HG02623 (cell line): ENCODE measurements around the gene PRDM10.
"Not testable (repeated sequence)": the region's sequence is repeated elsewhere in the genome, so short reads cannot be mapped to it uniquely, and the experiment has no call there.

ENCODE experiments used
- ATAC-seq: cut with Tn5 transposase; IDR thresholded peaks from one replicate; pipeline ENCODE4 v1.9.1; 2021; ENCODE audit warnings: moderate library complexity; ENCODE audit not compliant: unreplicated experiment

The PRDM10 gene, protein sequence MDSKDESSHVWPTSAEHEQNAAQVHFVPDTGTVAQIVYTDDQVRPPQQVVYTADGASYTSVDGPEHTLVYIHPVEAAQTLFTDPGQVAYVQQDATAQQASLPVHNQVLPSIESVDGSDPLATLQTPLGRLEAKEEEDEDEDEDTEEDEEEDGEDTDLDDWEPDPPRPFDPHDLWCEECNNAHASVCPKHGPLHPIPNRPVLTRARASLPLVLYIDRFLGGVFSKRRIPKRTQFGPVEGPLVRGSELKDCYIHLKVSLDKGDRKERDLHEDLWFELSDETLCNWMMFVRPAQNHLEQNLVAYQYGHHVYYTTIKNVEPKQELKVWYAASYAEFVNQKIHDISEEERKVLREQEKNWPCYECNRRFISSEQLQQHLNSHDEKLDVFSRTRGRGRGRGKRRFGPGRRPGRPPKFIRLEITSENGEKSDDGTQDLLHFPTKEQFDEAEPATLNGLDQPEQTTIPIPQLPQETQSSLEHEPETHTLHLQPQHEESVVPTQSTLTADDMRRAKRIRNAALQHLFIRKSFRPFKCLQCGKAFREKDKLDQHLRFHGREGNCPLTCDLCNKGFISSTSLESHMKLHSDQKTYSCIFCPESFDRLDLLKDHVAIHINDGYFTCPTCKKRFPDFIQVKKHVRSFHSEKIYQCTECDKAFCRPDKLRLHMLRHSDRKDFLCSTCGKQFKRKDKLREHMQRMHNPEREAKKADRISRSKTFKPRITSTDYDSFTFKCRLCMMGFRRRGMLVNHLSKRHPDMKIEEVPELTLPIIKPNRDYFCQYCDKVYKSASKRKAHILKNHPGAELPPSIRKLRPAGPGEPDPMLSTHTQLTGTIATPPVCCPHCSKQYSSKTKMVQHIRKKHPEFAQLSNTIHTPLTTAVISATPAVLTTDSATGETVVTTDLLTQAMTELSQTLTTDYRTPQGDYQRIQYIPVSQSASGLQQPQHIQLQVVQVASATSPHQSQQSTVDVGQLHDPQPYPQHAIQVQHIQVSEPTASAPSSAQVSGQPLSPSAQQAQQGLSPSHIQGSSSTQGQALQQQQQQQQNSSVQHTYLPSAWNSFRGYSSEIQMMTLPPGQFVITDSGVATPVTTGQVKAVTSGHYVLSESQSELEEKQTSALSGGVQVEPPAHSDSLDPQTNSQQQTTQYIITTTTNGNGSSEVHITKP

DNA sequence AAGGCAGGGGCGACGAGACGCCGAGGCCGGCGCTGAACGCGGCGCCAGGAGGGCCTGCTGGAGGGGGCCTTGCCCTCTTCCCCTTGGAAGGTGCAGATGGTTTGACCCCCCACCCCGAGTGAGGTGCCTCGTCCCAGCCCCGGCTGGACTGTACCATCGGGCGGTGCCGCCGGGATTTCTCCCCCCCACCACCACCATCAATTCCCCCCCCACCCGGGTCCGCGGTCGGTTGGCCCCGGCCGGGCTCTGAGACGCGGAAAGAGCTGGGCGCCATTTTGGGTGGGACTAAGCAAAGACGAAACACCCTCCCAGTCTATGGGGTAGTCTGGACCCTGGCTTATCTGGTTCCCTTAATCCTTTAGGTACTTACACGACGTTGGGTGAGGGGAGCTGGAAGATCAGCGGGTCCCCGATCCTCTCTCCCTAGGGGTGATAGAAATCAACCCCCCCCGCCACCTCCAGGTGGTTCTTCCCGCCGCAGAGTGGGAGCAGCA is at the start of gene PRDM10:
PRDM10 (minus strand) TSS at position 484 of the 494 bp plus-strand sequence. CDS start 41,871 bp downstream, outside the sequence.
- ATAC-seq, result peak; percentile 30

DNA sequence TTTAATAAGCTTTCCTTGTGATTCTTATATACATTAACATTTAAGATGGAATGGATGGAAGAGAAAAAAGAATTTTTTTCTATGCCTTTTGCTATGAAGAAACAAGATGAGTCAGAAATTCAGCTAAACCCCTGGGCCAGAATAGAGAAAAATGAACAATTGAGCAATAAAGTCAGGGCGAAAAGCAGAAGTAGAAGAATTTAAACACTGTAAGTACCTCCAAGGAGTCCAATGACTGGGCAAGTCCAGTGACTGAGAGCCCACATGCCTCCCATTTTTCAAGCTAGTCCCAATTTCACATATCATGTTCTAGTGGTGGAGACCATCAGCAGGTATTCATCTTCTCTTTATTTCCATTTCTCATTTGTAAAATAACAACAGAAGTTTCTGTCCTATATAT is 48.4 kb upstream of the PRDM10 start:
- ATAC-seq, result no peak

DNA sequence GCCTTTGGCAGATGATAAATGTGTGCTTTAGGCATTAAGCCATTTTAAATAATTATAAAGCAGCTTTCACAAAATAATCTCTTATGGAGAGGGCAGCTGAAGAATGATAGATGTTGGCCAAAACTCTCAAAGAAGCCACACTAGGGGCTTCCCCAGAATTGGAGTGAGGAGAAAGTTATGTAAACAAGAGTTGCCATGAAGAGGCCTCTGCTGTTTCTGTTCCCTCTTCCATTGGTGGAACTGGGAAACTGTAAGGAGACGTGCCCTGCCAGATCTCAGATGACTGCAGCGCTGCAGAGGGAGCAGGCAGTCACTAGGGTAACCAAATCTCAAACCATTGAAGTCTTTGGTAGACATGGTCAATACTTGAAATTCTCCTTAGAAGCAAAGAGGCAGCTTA is 47.6 kb upstream of the PRDM10 start:
- ATAC-seq, result no peak

DNA sequence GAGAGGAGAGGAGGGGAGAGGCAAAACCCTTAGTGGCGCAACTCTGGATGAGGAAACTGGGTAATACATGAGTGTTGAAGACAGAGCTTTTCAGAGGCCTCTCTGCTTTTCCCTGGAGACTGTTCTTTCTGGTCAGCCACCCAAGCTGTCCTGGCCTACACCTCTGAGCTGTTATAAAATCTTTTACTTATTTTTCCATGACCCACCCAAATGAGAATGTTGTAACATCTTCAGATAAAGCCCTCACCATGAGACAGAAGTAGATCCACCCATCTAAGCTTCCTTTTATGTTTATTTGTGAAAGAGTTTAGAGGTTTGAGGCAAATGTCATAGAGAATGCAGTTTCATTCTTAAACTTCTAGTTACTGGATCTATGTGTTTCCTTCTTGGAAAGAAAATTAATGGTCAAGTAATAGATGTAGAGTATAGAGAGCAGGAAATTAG is 46.7 kb upstream of the PRDM10 start:
- ATAC-seq, result no peak

DNA sequence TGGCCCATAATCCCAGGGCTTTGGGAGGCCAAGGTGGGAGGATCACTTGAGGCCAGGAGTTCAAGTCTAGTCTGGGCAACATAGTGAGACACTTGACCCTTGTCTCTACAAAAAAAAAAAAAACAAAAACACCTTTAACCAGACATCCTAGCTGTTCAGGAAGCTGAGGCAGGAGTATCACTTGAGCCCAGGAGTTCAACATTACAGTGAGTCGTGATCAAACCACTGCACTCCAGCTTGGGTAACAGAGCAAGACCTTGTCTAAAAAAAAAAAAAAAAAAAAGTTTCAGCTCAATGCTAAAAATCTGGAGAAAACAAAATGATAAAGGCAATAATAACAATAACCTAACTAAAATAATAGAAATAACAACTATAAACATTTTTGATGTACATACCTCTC is 44.5 kb upstream of the PRDM10 start:
- no peak for ATAC-seq

DNA sequence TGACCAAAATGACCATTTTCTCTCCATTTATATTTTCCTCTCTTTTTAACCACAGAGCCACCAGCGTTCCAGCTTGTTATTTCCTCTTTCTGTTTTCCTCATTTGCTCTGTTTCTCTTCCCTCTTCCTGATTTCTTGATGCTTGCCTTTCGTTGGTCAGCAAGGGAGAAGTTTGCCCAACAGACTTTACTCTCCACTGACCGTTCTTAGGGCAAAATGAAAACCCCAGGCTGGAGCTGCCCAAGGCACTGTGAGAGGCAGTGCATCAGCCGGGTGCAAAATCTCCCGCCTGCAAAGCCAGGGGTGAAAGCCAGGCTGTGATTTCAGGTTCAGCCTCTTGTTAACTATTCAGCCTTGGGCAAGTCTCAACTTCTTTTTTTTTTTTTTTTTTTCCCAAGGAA is 40.9 kb upstream of the PRDM10 start:
- ATAC-seq, result no peak

DNA sequence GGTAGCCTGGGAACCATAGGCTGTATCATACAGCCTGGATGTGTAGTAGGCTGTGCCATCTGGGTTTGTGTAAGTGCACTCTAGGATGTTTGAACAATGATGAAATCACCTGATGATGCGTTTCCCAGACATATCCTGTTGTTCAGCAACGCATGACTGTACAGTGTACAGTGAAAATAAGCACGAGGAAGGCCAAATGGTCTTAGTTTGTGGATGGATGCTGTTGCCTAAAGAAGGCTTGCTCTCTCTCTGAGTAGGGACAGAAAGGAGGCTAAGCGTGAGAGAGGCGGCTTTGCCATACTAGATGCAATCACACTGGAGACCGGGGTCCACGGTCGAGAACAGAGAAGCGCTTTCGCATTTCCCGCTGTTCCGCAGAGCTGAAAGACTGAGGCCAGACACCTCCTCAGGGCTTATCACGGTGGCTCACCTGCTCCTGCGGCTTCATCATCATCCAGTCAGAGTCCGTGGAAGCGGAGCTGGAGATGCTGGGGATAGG is 39.5 kb upstream of the PRDM10 start:
- ATAC-seq, result no peak

DNA sequence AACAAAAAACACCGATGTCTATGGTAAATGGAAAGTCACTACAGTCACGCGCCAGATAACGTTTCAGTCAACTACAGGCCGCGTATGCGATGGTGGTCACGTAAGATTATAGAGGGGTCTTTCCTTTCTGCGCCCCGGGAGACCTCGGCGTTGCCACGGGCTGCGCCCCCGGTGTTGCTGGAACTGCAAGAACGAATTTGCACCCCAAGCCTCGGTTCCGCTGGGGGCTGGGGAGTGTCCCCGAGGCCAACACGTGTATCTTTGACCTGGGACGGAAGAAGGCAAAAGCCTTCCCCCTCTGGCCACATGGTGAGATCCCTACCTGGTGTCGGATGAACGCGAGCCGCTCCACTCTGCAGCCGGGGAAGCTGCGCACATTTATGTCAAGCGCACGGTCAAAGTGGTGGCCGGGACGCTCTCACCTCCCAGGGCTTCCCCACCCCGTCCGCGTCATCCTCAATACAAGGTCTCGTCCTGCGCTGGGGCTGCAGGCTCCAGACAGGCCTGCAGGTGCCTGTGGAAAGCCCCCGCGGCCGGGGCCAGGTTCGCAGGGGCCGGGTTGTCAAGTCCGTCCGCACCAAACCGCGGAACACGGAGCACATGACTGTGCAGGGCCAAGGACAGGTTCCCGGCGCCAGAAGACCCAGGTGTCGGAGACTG is 37.8 kb upstream of the PRDM10 start:
- ATAC-seq, result no peak

DNA sequence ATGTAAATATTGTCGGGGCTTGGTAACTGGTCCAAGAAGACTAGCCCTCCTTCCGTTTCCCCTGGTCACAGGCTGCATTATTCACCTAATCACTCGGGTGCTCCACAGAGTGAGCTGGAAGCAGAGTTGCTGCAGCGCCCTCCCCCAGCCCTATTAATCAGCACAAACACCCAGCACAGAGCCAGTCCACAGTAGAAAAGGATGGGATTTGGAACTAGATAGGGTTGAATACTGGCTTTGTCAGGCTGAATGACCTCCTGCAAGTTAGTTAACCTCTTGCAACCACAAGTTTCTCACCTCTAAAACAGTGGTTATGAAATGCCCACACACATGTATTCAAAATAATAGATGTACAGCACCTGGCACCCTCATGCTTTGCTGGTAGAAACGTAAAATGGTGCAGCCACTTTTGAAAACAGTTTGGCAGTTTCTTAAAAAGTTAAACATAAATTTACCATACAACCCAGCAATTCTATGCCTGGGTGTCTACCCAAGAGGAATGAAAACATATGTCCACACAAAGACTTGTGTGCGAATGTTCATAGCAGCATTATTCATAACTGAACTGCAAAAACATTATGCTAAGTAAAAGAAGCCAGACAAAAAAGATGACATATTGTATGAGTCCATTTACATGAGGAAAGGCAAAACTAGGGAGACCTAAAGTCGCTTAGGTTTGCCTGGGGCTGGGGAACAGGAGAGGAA is 35.4 kb upstream of the PRDM10 start:
- no peak for ATAC-seq

DNA sequence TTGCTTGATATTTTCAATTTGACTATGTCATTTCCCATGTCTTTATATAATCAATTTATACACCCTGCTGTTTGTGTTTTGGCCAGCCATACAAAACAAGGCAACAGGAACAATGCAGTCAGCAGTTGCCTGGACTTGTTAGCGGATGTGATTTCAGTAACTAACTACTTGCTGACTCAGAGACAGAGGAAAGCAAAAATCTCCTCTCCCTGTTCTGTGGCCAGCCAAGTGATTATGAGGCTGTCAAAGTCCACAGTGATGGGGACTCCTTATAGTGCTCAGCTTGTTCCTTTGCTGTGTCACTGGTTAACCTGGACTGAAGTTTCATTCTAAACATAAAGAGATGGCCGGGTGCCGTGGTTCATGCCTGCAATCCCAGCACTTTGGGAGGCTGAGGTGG is 34.4 kb upstream of the PRDM10 start:
- no peak for ATAC-seq

DNA sequence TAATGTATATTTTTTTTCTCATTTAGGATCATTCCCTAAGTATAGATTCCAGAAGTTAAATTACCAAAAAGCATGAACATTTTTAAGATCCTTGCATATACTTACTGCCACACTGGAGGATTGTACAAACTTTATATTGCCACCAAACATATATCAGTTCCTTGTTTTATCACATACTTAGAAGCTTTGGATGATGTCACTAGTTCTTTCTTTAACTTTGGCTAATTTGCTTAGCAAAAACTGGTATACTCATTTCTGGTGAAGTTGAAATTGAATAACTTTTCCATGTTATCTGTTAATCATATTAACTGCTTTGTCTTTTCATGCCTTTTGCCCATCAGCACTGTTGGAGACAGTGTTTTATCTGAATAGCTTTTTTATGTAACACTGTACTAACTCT is 31.6 kb upstream of the PRDM10 start:
- no peak for ATAC-seq

DNA sequence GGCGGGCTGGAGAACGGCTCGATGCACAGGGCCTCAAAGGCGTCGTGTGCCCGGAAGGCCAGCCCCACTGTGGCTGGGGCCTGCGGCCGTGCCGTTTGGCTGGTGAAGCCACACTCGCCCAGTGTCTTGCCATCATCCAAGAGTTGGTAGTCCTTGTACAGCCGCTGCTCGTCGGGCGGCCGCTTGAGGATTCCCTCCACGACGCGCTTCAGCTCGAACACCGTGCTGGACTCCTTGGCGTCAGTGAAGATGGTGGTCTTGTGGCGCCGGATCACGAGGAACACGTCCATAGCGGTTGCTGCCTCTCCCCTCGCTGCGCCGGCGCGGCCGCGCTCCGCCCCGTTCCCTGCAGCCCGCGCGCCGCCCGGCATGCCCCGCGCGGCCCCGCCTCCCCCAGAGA is 30.3 kb upstream of the PRDM10 start:
- ATAC-seq, result no peak

DNA sequence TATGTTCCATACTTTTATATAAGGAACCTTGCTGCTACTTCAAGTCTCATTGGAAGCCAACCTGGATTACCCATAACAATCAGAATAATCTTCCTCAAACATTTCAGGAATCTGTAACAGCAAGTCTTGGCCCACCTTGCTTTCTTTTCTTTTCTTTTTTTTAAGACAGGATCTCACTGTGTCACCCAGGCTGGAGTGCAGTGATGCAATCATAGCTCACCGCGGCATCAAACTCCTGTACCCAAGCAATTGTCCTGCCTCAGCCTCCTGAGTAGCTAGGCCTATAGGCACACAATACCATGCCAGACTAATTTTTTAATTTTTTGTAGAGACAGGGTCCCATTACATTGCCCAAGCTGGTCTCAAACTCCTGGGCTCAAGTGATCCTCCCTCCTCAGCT is 29.3 kb upstream of the PRDM10 start:
- no peak for ATAC-seq

DNA sequence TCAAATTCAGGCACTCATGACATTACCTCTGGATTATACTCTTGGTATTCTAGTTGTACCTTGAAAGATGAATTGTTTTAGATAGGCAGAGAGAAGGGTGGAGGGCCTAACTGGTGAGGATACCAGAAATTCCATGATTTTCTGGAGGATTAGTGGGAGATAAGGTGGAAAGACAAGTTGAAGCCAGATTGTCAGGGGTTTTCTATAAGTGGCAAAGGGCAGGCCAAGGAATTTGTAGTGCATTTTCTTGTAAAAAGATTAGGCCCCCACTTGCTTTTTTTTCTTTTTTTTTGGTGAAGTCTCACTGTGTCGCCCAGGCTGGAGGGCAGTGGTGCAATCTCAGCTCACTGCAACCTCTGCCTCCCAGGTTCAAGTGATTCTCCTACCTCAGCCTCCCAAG is 28.4 kb upstream of the PRDM10 start:
- no peak for ATAC-seq

DNA sequence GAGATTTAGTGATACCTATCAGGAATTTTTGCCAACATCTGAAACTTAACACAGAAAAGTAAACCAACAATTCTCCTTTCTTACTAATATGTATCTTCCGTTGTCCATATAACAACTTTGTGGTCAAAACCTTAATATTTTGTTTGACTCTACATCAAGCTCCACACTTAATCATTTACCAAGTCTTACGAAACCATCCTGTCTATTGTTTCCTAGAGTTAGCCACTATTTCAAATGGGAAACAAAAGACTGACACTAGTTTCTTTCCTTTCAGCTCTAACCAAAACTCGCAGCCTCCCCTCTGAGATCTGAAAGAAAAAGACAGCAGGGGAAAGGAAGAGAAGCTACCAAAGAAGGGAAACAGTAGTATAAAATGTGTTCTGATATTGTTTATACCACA is 26.5 kb upstream of the PRDM10 start:
- no peak for ATAC-seq

DNA sequence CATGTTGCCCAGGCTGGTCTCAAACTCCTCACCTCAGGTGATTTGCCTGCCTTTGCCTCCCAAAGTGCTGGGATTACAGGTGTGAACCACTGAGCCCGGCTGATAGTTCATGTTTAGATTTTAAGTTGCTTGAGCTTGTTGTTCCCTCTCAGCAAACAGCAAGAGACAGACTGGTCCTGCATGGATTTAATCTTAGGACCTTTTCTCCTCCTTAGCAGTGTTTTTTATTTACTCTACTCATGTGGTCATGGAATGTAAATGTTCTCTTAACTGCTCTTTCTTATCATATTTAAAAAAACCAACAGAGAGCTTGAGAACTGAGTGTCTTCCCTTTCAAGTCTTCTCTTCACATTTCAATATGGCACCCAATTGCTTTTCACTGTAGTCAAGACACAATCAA is 22.7 kb upstream of the PRDM10 start:
- no peak for ATAC-seq

DNA sequence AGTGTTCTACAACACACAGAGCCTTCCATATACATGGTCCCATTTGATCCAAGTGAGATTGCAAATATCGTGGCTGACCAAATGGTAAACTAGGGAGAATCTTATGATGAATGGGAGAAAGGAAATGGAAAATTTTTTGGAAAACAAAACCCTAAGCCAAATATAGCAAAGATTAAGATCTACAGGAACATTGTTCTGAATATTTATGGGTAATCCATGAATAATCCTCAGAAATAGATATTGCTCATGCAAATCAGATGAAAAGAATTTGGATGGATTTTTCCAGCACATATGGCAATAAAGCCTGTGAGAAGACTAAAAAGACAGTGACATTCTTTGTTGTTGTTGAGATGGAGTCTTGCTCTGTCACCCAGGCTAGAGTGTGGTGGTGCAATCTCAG is 21.7 kb upstream of the PRDM10 start:
- no peak for ATAC-seq

DNA sequence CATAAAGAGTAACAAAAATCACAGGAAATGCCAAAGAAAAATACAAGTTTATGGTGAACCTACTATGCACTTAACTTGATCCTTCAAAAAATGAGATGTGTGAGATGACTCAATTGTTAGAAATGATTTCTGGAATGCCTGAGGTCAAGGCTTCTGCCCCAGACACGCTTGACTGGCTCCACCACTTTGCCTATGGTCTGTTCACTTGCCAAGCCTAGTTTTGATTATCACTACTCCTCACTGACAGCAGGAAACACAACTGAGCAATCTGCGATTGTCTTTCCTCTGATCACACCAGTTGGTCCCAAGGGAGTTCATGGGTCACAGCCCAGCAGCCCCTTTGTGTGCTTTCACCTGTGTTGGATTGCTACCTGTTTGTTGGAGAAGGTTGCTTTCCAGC is 20.6 kb upstream of the PRDM10 start:
- ATAC-seq, result peak; percentile 86

DNA sequence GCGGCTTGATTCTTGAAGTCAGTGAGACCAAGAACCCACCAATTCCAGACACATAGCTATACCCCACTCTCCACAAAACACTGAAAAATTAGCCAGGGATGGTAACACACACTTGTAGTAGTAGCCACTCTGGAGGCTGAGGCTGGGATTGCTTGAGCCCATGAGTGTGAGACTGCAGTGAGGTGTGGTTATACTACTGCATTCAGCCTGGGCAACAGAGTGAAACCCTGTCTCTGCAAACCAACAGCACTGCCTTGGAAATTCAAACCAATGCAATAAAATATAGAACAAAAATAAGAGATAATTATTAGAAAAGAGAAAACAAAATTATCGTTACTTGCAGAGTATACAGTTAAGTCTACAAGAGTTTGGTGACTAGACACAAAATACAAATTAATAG is 20.2 kb upstream of the PRDM10 start:
- no peak for ATAC-seq

DNA sequence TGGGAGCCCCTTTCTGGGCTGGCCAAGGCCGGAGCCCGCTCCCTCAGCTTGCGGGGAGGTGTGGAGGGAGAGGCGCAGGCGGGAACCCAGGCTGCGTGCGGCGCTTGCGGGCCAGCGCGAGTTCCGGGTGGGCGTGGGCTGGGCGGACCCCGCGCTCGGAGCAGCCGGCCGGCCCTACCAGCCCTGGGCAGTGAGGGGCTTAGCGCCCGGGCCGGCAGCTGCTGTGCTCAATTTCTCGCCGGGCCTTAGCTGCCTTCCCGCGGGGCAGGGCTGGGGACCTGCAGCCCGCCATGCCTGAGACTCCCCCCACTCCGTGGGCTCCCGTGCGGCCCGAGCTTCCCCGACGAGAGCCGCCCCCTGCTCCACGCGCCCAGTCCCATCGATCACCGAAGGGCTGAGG is 19.0 kb upstream of the PRDM10 start:
- not testable (repeated sequence) for ATAC-seq
